UCSD-AML1 (cell line): Measurements from ENCODE around the gene TBX1.
A peak's percentile ranks its signal among the peaks of the same experiment; 100 is the strongest.
"Not testable (repeated sequence)": the region's sequence is repeated elsewhere in the genome, so short reads cannot be mapped to it uniquely, and the experiment has no call there.

Experiments
- DNase-seq: peaks from one replicate; lab custom pipeline; 2025; ENCODE audit not compliant: unreplicated experiment; lab: John Stamatoyannopoulos, UW

TBX1 gene

GRCh38 chr22:19723232-19723982 lies 37.2 kb upstream of the TBX1 start, which contains the start of gene GP1BB:
TSS of gene GP1BB (plus strand) at chr22:19723539. CDS start at chr22:19723570, 31 bp downstream.
- DNase-seq = peak; percentile 78

- peak; percentile 83 for DNase-seq
These were observed 36.4 kb upstream of the TBX1 start for GRCh38 chr22:19723983-19724827.

GRCh38 chr22:19724927-19725661 lies 35.5 kb upstream of the TBX1 start:
- no peak for DNase-seq

- DNase-seq = not testable (repeated sequence)
These were observed 34.4 kb upstream of the TBX1 start for GRCh38 chr22:19726064-19726788.

- DNase-seq = no peak
These were observed 33.0 kb upstream of the TBX1 start for GRCh38 chr22:19727310-19728150.

- no peak for DNase-seq
These were observed 32.3 kb upstream of the TBX1 start for GRCh38 chr22:19728271-19728670.

GRCh38 chr22:19728836-19729235 lies 31.7 kb upstream of the TBX1 start:
- no peak for DNase-seq

- DNase-seq = no peak
These were observed 31.1 kb upstream of the TBX1 start for GRCh38 chr22:19729507-19729906.

GRCh38 chr22:19730198-19730597 lies 30.4 kb upstream of the TBX1 start:
- no peak for DNase-seq

- peak; percentile 71 for DNase-seq
These were observed 29.8 kb upstream of the TBX1 start for GRCh38 chr22:19730655-19731360.

- DNase-seq = no peak
These were observed 29.0 kb upstream of the TBX1 start for GRCh38 chr22:19731361-19732135.

GRCh38 chr22:19732403-19733113 lies 28.0 kb upstream of the TBX1 start:
- DNase-seq = no peak

GRCh38 chr22:19733755-19734154 lies 26.8 kb upstream of the TBX1 start:
- DNase-seq = no peak

- DNase-seq = no peak
These were observed 26.4 kb upstream of the TBX1 start for GRCh38 chr22:19734163-19734562.

GRCh38 chr22:19734837-19735382 lies 25.7 kb upstream of the TBX1 start:
- no peak for DNase-seq

- DNase-seq = no peak
These were observed 24.7 kb upstream of the TBX1 start for GRCh38 chr22:19735665-19736510.
